ENCODE data around the gene IL22RA1.

DNA sequence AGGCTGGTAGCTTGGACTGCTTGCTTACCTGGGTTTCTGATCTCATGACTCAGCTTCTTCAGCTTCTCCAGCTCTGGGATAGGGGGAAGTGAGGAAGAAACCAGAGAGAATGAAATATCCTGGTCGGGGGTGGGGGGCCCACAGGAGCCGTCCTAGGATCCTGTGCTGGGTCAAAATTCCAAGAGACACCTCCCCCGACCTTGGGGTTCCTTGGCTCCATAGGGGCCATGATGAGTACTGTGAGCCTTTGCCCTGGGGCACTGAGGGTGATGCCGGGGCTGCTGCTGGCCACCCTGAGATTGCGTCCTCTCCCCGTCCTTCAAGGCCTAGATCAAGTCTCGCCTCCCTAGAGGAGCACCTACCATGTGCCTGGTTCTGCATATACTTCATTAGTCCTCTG is 71.0 kb downstream of the IL22RA1 start:
- TF ChIP-seq CTCF (conservative IDR thresholded peaks at IDR 0.05) (no peak), ZFX (IDR thresholded peaks at IDR 0.05) (no peak)

Data from C4-2B (cell line).